ENCODE data around the gene SETD3.

SETD3 gene

DNA sequence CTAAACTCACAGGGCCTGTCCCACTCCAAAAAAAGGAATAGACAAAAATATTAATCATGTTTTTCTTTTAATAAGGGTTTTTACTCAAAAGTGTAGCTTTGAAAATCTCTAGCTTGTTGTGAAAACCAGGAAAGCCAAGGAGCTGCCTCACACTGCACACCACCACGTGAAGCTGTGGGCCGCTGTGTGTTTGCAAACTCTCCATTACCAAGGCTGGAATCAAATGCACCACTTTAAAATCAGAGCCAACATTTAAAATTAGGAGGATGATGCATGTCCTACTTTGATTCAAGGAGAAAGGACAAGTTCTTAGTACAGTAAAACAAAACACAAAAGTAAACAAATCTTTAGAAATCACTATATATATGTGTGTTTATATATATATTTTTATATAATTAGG is 83.0 kb downstream of the SETD3 start:
- TF ChIP-seq, protein P1, sequence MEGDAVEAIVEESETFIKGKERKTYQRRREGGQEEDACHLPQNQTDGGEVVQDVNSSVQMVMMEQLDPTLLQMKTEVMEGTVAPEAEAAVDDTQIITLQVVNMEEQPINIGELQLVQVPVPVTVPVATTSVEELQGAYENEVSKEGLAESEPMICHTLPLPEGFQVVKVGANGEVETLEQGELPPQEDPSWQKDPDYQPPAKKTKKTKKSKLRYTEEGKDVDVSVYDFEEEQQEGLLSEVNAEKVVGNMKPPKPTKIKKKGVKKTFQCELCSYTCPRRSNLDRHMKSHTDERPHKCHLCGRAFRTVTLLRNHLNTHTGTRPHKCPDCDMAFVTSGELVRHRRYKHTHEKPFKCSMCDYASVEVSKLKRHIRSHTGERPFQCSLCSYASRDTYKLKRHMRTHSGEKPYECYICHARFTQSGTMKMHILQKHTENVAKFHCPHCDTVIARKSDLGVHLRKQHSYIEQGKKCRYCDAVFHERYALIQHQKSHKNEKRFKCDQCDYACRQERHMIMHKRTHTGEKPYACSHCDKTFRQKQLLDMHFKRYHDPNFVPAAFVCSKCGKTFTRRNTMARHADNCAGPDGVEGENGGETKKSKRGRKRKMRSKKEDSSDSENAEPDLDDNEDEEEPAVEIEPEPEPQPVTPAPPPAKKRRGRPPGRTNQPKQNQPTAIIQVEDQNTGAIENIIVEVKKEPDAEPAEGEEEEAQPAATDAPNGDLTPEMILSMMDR (IDR thresholded peaks at IDR 0.05; ENCODE audit: insufficient read depth, low read length, missing control alignments): no peak
- POLR2A ChIA-PET: no interaction called here
- no peak for DNase-seq (ENCODE audit: low read depth, low spot score)
- H3K4me3 ChIP-seq (ENCODE audit: low read depth, low read length): no peak overlapping the region
- CTCF ChIA-PET: interaction anchor here (1.1 to 14.1 kb wide), 3 partner anchors 9 to 18 kb away, joined by 3 to 358 read pairs (median 7); no protein-coding TSS in a partner anchor

DNA sequence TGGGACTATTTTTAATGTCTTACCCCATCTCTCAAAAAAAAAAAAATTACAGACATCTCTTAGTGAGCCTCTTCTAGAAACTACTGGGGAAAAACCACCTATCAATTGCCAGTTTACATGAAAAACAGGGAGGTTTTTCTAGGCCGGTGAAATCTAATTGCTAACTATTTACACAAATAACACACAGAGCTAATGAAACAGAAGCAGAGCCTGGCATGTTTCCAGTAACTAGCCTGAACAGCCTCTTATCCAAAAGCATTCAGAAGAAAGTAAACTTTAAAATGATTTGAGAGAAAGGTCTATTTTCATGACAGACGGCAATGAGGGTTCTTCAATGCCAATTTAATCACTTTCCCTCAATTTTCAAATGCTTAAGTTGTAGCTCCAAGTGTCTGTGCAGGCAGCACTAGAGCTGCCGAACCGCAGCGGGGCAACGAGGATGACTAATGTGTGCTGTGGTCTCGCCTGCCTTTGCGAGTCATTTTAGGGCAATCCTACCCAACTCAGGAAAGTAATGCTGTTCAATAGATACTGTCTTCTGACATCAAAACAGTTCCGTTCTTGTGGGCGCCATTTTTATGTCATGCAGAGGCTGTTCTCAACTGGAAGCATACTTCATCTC is 84.6 kb downstream of the SETD3 start:
- DNase-seq (ENCODE audit: low read depth, low spot score): no peak
- TF ChIP-seq, protein P1 (IDR thresholded peaks at IDR 0.05; ENCODE audit: insufficient read depth, low read length, missing control alignments): no peak
- CTCF ChIA-PET: interaction anchor here (0.8 to 14.1 kb wide), 4 partner anchors 13 to 76 kb away, joined by 3 to 358 read pairs (median 30); no protein-coding TSS in a partner anchor
- H3K4me3 ChIP-seq (ENCODE audit: low read depth, low read length): no peak overlapping the region
- POLR2A ChIA-PET: no interaction called here

DNA sequence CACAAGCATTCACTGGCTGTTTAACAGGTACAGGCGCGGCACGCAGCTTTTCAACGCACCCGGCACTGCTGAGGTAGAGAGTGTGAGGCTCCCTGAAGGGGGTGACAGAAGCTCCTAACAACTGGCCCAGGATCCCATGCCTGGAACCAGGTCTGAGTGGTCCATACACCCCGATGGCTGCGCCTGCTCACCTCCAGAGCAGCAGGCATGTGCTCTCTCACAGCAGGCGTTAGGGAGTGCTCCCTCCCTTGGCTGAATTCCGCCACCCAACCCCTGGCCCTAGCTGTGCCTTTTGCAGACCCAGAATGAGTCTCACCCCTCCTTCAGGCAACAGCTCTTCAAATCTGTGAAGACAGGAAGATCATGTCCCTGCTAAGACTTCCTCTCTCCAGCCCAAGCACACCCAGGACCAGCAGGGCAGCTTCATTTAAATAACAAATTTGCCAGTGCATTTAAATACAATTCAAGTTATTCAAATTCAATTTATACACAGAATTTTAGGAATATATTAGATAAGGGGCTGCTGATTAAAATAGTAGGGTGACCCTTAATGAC is 86.0 kb downstream of the SETD3 start:
- no peak for DNase-seq (ENCODE audit: low read depth, low spot score)
- H3K4me3 ChIP-seq (ENCODE audit: low read depth, low read length): no peak overlapping the region
- CTCF ChIA-PET: interaction anchor here (0.7 to 14.1 kb wide), 3 partner anchors 12 to 140 kb away, joined by 3 to 358 read pairs (median 56); no protein-coding TSS in a partner anchor
- TF ChIP-seq, protein P1 (IDR thresholded peaks at IDR 0.05; ENCODE audit: insufficient read depth, low read length, missing control alignments): no peak
- POLR2A ChIA-PET: no interaction called here

DNA sequence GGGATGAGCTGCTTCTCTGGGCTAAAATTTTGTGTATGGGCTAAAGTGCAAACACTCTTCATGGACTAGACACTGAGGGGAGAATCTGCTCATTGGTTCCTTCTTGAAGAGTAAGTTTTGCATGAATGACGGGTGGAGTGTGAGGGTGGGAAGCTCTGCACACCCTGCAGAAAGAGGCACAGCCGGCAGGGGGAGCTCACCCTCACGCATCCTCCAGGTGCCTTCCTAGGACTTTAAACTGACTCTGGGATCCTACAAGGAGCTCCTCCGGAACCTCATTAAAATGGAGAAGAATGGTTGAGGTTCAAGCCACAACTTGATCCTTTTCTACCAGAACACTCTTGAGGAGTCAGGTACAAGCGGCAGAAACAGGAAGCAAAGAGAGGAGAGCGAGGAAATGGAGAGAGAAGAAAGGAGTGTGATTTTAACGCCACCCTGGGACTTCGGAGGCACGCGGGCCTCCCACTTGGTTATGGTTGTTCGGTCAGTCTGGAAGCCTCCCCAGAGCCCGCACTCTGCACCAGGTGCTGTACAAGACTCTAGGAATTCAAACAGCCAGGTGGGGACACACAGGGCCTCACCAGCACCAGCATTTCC is 87.5 kb downstream of the SETD3 start:
- no peak for DNase-seq (ENCODE audit: low read depth, low spot score)
- ChIA-PET POLR2A (interaction anchor here (1.0 kb wide), 1 partner anchor 88 kb away, joined by 3 read pairs; the partner anchor contains the start of genes CCNK and SETD3), CTCF (interaction anchor here (0.7 to 14.1 kb wide), 15 partner anchors 9 to 528 kb away, joined by 3 to 358 read pairs (median 4); no protein-coding TSS in a partner anchor)
- no peak overlapping the region for H3K4me3 ChIP-seq (ENCODE audit: low read depth, low read length)
- TF ChIP-seq, protein P1 (IDR thresholded peaks at IDR 0.05; ENCODE audit: insufficient read depth, low read length, missing control alignments): peak; percentile 82

DNA sequence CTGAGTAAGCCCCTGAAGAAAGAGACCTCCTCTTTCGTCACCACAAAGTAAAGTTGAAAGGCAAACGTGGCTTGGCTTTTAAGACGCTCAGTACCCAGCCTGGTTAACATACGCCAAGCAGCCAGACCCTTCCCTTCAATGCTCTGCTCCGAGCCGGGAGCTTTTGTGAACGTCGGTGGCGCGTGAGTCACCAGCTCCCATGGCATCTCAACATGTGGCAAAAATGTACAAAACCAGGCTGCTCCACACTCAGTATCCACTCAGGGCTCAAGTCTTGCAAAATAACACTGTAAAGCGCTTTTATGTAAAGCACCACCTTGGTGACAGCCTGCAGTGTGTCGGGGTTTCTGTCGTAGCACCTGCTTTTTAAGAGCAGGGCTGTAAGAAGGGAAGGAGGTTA is 89.0 kb downstream of the SETD3 start:
- CTCF ChIA-PET: interaction anchor here (1.3 to 14.1 kb wide), 5 partner anchors 9 to 24 kb away, joined by 4 to 358 read pairs (median 56); no protein-coding TSS in a partner anchor
- DNase-seq (ENCODE audit: low read depth, low spot score): peak; percentile 33
- TF ChIP-seq, protein P1 (IDR thresholded peaks at IDR 0.05; ENCODE audit: insufficient read depth, low read length, missing control alignments): no peak
- H3K4me3 ChIP-seq (ENCODE audit: low read depth, low read length): peak overlapping the region; percentile 15; the same call in 1 of the 2 replicates
- POLR2A ChIA-PET: no interaction called here
